ENCODE results near the gene GPR89A.
"Not testable (repeated sequence)": the region's sequence is repeated elsewhere in the genome, so short reads cannot be mapped to it uniquely, and the experiment has no call there.

Gene GPR89A

GRCh38 chr1:145607833-145608733, at the start of gene GPR89A:
Gene GPR89A (plus strand): TSS chr1:145607988. CDS start chr1:145608134, 146 bp downstream.
- peak; percentile 85 for DNase-seq (ENCODE audit: low read depth)

- not testable (repeated sequence) for DNase-seq (ENCODE audit: low read depth)
Observed at GRCh38 chr1:145586820-145587219, 21.0 kb upstream of the GPR89A start.

GRCh38 chr1:145590806-145591205, 17.0 kb upstream of the GPR89A start:
- DNase-seq (ENCODE audit: low read depth): not testable (repeated sequence)

GRCh38 chr1:145592347-145592746, 15.4 kb upstream of the GPR89A start:
- not testable (repeated sequence) for DNase-seq (ENCODE audit: low read depth)

GRCh38 chr1:145595421-145595820, 12.4 kb upstream of the GPR89A start:
- peak; percentile 31 for DNase-seq (ENCODE audit: low read depth)

GRCh38 chr1:145596236-145596635, 11.6 kb upstream of the GPR89A start:
- not testable (repeated sequence) for DNase-seq (ENCODE audit: low read depth)

- DNase-seq (ENCODE audit: low read depth): not testable (repeated sequence)
Observed at GRCh38 chr1:145599426-145599825, 8.4 kb upstream of the GPR89A start.

- no peak for DNase-seq (ENCODE audit: low read depth)
Observed at GRCh38 chr1:145601593-145601992, 6.2 kb upstream of the GPR89A start.

GRCh38 chr1:145606840-145607239, 948 bp upstream of the GPR89A start:
- DNase-seq (ENCODE audit: low read depth): not testable (repeated sequence)

- not testable (repeated sequence) for DNase-seq (ENCODE audit: low read depth)
Observed at GRCh38 chr1:145607289-145607688, 499 bp upstream of the GPR89A start.

- not testable (repeated sequence) for DNase-seq (ENCODE audit: low read depth)
Observed at GRCh38 chr1:145610744-145611143, 3.0 kb downstream of the GPR89A start.

- DNase-seq (ENCODE audit: low read depth): not testable (repeated sequence)
Observed at GRCh38 chr1:145620073-145620472, 12.3 kb downstream of the GPR89A start.

GRCh38 chr1:145622177-145622576, 14.4 kb downstream of the GPR89A start:
- DNase-seq (ENCODE audit: low read depth): not testable (repeated sequence)

- DNase-seq (ENCODE audit: low read depth): not testable (repeated sequence)
Observed at GRCh38 chr1:145636237-145636636, 28.4 kb downstream of the GPR89A start.

GRCh38 chr1:145641886-145642285, 34.1 kb downstream of the GPR89A start:
- not testable (repeated sequence) for DNase-seq (ENCODE audit: low read depth)

GRCh38 chr1:145643990-145644389, 36.2 kb downstream of the GPR89A start:
- DNase-seq (ENCODE audit: low read depth): not testable (repeated sequence)

GRCh38 chr1:145656245-145656943, 48.6 kb downstream of the GPR89A start:
- DNase-seq (ENCODE audit: low read depth): not testable (repeated sequence)

GRCh38 chr1:145662502-145662901, 54.7 kb downstream of the GPR89A start:
- not testable (repeated sequence) for DNase-seq (ENCODE audit: low read depth)

- DNase-seq (ENCODE audit: low read depth): not testable (repeated sequence)
Observed at GRCh38 chr1:145665015-145665414, 57.2 kb downstream of the GPR89A start.

- DNase-seq (ENCODE audit: low read depth): not testable (repeated sequence)
Observed at GRCh38 chr1:145670995-145671745, 63.4 kb downstream of the GPR89A start.

- not testable (repeated sequence) for DNase-seq (ENCODE audit: low read depth)
Observed at GRCh38 chr1:145673217-145673616, 65.4 kb downstream of the GPR89A start.

- not testable (repeated sequence) for DNase-seq (ENCODE audit: low read depth)
Observed at GRCh38 chr1:145684858-145685257, 77.1 kb downstream of the GPR89A start.
